Fibroblast of skin of left quadriceps (primary cell): ENCODE measurements around the gene OPRD1.

Source experiments
- DNase-seq, 2 experiments: peaks; one replicate each; pipeline ENCODE4 v3.0.0-alpha.2; 2013; ENCODE audit warnings: low read depth in 2 of 2

The OPRD1 gene

DNA sequence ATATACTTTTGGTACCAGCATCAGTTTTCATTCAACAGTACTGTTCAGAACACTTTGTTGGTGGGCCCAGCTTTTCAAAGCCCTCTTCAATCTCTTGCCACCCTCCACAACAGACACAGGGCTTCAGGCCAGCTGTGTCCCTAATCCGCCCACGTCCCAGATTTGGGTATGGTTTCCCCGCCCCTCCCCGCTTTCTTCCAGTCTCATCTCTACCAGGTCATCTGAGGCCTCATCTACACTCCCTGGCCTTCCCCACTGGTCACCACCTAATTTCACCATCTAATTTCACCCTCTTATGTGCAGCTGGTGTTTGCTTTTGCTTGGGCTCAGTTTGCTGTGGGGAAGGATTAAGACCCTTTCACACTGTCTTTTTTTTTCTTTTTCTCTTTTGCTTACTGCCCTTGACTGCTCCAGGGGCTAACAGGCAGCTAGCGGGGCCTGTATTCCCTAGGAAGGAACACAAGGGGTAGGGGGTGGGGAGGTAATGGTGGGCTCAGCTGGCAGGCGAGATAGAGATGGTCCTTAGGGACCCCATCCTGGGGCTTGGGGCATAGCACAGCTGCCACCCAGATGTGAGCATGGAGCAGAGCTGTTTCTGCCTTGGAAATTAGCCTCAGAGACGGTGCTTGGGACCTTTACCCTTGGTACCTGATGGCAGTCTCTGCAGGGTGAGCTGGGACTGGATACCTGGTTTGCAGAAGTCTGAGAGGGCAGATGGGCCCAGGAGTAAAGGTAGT, 98.6 kb downstream of the OPRD1 start:
- DNase-seq: no peak

GRCh38 chr1:28913786-28914227, 101.8 kb downstream of the OPRD1 start:
- DNase-seq: no peak

- DNase-seq: peak; percentile 91
Measured at GRCh38 chr1:28914228-28915030, 102.5 kb downstream of the OPRD1 start, which contains the start of gene EPB41. EPB41 (plus strand) TSS chr1:28914569; CDS start chr1:28987438, 72,869 bp downstream.

DNA sequence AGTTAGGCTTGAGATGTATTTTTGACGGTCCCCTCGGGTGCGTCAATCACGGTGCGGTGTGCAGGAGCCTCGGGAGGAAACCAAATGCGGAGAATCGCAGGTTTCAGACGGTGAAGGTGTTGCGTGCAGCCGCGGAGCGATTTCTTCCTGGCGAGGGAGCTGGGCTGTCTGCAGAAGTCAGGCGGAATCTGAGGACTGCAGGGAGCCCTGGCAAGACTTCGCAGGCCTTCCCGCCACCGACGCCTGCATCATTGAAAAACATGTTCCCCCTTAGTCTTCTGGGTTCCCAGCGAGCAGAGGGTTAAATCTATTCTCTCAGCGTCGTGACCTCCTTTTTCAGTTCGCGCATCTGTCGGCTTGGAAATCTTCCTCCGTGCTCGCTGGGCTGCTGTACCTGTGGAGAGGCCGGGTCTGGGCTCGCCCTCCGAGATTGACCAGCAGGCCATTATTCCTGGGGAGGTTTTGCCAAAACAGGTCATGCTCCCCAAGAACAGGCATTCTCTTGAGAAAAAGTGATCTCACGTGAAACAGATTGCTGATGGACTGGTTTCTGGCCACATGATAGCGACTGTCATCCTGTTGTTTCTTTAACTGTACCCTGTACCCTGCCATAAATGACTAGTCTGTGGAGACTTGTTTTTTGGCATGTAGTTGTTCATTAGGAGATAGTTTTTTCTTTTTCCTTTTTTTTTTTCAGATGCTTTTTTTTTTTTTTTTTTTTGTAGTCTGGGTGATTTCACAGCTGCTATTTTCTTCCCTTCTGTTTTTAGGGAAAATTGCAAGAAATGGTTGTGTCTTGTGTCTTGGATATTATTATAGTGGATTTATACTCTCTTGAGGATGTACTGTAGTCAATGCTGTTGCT, 103.3 kb downstream of the OPRD1 start:
- peak in 1 of 2 experiments; percentile 16 for DNase-seq

GRCh38 chr1:28917757-28918118, 105.8 kb downstream of the OPRD1 start:
- no peak for DNase-seq
